ENCODE measurements around the gene GNG7.

DNA sequence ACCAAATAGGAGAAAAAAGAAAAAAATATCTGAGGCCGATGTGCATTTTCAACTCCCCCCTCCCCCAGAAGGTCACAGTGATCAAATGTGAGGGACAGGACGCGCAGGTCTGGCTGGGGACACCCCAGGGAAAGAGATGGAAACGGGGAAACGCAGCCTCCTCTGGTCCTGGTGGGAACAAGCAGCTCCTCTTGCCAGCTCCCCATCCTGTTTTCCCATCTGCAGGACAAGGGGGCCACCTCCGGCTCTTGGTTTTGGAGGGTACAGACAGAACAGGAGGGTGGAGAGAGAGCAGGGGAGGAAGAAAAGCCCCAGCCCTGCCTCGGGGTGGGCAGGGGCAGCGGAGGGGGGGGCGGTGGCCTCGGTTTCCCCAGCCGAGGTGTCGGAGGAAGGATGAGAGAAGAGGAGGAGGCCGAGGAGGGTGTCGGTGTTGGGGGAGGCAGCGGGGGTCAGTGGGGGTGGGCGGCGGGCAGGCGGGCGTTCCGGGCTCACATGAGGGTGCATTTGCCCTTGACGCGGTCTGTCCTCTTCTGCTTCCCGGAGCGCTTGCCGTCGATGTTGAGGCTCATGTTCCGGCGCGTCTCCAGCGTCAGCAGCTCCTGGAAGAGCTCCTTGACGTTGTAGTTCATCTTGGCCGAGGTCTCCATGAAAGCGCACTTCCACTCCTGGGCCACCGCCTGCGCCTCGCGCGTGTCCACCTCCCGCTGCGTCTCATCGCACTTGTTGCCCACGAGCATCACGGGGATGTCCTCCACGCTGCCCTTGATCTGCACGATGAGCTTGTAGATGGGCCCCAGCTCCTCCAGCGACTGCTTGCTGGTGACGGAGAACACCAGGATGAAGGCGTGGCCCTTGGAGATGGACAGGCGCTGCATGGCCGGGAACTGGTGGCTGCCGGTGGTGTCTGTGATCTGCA is 14.5 kb upstream of the GNG7 start:
- TF ChIP-seq, protein P1, sequence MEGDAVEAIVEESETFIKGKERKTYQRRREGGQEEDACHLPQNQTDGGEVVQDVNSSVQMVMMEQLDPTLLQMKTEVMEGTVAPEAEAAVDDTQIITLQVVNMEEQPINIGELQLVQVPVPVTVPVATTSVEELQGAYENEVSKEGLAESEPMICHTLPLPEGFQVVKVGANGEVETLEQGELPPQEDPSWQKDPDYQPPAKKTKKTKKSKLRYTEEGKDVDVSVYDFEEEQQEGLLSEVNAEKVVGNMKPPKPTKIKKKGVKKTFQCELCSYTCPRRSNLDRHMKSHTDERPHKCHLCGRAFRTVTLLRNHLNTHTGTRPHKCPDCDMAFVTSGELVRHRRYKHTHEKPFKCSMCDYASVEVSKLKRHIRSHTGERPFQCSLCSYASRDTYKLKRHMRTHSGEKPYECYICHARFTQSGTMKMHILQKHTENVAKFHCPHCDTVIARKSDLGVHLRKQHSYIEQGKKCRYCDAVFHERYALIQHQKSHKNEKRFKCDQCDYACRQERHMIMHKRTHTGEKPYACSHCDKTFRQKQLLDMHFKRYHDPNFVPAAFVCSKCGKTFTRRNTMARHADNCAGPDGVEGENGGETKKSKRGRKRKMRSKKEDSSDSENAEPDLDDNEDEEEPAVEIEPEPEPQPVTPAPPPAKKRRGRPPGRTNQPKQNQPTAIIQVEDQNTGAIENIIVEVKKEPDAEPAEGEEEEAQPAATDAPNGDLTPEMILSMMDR (conservative IDR thresholded peaks at IDR 0.05 in 1 of 2, IDR thresholded peaks at IDR 0.05 in 1 of 2; ENCODE audit: extremely low read depth in 1 of 2, insufficient read depth in 1 of 2, low read depth in 1 of 2, low read length in 2 of 2), result no peak
- no peak for TF ChIP-seq EZH2 (IDR thresholded peaks at IDR 0.05; ENCODE audit: borderline replicate concordance, low read length)

Measured in mammary epithelial cell (primary cell).